Measurements from ENCODE around the gene NBAS. TPM values are rescaled to one million over a fixed set of nuclear protein-coding genes. Genes with fewer than 3 reads are reported as not detected.

NBAS gene
- total and polyA plus RNA-seq, 10 of the 15 experiments (the other 5 are each of a cell fraction or from before 2014, with no cell fraction given): 4.3 to 32.7 (median 20.8) TPM

DNA sequence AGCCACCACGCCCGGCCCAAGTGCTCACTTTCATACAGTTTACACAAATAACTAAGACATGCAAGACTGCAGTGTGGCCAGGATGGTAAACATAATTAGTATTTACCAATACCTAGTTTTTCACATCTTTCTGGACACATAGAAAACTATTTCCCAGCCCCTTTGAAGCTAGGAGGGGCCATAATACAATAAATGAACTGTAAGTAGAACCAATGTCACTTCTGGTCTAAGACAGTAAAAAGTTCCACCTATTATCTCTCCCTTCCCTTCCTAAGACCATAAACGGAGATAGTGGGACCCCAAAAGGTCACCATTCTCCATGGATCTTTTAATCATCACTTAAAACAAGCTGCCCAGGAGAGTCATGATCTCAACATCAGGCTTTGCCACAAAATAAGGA, 51.0 kb downstream of the NBAS start (continued):
- TF ChIP-seq, protein P1, sequence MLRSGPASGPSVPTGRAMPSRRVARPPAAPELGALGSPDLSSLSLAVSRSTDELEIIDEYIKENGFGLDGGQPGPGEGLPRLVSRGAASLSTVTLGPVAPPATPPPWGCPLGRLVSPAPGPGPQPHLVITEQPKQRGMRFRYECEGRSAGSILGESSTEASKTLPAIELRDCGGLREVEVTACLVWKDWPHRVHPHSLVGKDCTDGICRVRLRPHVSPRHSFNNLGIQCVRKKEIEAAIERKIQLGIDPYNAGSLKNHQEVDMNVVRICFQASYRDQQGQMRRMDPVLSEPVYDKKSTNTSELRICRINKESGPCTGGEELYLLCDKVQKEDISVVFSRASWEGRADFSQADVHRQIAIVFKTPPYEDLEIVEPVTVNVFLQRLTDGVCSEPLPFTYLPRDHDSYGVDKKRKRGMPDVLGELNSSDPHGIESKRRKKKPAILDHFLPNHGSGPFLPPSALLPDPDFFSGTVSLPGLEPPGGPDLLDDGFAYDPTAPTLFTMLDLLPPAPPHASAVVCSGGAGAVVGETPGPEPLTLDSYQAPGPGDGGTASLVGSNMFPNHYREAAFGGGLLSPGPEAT (IDR thresholded peaks at IDR 0.05; ENCODE audit: low read depth): no peak

DNA sequence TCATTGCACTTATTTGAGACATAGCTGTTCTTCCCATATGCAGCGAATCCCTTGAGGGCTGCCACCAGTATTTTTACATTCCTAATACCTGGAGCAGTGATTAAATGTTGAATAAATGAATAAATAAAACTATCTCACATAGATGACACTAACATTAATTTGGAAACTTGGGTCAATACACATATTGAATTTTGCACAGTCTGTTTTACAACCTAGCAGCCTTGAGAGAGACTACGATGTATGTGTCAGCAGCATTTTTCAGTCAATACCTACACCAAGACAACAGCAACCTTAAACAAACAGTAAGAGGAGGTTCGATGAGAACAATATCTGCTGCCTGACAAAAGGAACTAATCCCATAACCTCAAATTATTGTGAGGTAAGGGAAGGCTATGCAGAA, 53.4 kb downstream of the NBAS start:
- in situ Hi-C loops (cut with MboI): no loop called here
- WGBS (ENCODE audit: insufficient coverage, insufficient replicate concordance, low lambda C conversion rate, missing lambda C conversion rate): 97% methylated on average over 3 of the region's 3 CpGs
- no peak for FAIRE-seq

More for the DNA sequence above, 53.4 kb downstream of the NBAS start:
- intact Hi-C loops (cut with micrococcal nuclease; ENCODE audit: unreplicated experiment): no loop called here
- ChIA-PET RAD21 (ENCODE audit: unreplicated experiment) (no interaction called here), SMC1A (ENCODE audit: uncharacterized antibody, unreplicated experiment) (interaction anchor here (0.9 to 2.0 kb wide), 3 partner anchors 9 to 48 kb away, joined by 3 to 4 read pairs (median 4); no protein-coding TSS in a partner anchor), POLR2A (no interaction called here), CTCF (interaction anchor here (0.5 kb wide), 1 partner anchor 53 kb away, joined by 3 read pairs; no protein-coding TSS in a partner anchor)
- Histone ChIP-seq H3K36me3 (ENCODE audit: control insufficient read depth in 2 of 2, insufficient read depth in 2 of 2, low read length in 1 of 2) (peaks cover 0 to 7% of the 10 kb centered on the region in 2 experiments; a peak in 2 of 4 replicates), H3K79me2 (ENCODE audit: control insufficient read depth, insufficient read depth, low read length) (no peaks in the 10 kb centered on the region), H4K20me1 (ENCODE audit: control insufficient read depth, insufficient read depth) (no peaks in the 10 kb centered on the region), H3K4me3 (no peak overlapping the region), H3K27ac (ENCODE audit: control insufficient read depth, insufficient read depth) (no peak overlapping the region), H3K4me1 (ENCODE audit: control insufficient read depth, insufficient read depth, low read length) (no peaks in the 10 kb centered on the region), H3K4me2 (ENCODE audit: control insufficient read depth, insufficient read depth) (no peak overlapping the region), H2AFZ (ENCODE audit: control insufficient read depth, low read depth, low read length) (no peak overlapping the region), H3K9ac (ENCODE audit: control insufficient read depth, insufficient read depth, low read length) (no peak overlapping the region), H3K27me3 (replicated peaks in 1 of 2; ENCODE audit: control insufficient read depth in 2 of 2, insufficient read depth in 2 of 2, low read length in 1 of 2) (no peaks in the 10 kb centered on the region), H3K9me3 (replicated peaks; ENCODE audit: control insufficient read depth, insufficient read depth, low read length) (no peaks in the 10 kb centered on the region)
- TF ChIP-seq YY1 (IDR thresholded peaks at IDR 0.05; ENCODE audit: low read depth, low read length): no peak
- TF ChIP-seq TARDBP (IDR thresholded peaks at IDR 0.05; ENCODE audit: borderline replicate concordance): no peak
- no peak for TF ChIP-seq HDAC2 (IDR thresholded peaks at IDR 0.05)
- TF ChIP-seq, protein P2, sequence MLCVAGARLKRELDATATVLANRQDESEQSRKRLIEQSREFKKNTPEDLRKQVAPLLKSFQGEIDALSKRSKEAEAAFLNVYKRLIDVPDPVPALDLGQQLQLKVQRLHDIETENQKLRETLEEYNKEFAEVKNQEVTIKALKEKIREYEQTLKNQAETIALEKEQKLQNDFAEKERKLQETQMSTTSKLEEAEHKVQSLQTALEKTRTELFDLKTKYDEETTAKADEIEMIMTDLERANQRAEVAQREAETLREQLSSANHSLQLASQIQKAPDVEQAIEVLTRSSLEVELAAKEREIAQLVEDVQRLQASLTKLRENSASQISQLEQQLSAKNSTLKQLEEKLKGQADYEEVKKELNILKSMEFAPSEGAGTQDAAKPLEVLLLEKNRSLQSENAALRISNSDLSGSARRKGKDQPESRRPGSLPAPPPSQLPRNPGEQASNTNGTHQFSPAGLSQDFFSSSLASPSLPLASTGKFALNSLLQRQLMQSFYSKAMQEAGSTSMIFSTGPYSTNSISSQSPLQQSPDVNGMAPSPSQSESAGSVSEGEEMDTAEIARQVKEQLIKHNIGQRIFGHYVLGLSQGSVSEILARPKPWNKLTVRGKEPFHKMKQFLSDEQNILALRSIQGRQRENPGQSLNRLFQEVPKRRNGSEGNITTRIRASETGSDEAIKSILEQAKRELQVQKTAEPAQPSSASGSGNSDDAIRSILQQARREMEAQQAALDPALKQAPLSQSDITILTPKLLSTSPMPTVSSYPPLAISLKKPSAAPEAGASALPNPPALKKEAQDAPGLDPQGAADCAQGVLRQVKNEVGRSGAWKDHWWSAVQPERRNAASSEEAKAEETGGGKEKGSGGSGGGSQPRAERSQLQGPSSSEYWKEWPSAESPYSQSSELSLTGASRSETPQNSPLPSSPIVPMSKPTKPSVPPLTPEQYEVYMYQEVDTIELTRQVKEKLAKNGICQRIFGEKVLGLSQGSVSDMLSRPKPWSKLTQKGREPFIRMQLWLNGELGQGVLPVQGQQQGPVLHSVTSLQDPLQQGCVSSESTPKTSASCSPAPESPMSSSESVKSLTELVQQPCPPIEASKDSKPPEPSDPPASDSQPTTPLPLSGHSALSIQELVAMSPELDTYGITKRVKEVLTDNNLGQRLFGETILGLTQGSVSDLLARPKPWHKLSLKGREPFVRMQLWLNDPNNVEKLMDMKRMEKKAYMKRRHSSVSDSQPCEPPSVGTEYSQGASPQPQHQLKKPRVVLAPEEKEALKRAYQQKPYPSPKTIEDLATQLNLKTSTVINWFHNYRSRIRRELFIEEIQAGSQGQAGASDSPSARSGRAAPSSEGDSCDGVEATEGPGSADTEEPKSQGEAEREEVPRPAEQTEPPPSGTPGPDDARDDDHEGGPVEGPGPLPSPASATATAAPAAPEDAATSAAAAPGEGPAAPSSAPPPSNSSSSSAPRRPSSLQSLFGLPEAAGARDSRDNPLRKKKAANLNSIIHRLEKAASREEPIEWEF (IDR thresholded peaks at IDR 0.05; ENCODE audit: insufficient replicate concordance, low read depth, low read length): no peak
- no peak for TF ChIP-seq RBBP5 (conservative IDR thresholded peaks at IDR 0.05)
- no peak for TF ChIP-seq FOXK2 (IDR thresholded peaks at IDR 0.05)
- TF ChIP-seq NR2C2 (IDR thresholded peaks at IDR 0.05; ENCODE audit: borderline replicate concordance, control insufficient read depth, insufficient read length, low read depth): no peak
- TF ChIP-seq, protein P3, sequence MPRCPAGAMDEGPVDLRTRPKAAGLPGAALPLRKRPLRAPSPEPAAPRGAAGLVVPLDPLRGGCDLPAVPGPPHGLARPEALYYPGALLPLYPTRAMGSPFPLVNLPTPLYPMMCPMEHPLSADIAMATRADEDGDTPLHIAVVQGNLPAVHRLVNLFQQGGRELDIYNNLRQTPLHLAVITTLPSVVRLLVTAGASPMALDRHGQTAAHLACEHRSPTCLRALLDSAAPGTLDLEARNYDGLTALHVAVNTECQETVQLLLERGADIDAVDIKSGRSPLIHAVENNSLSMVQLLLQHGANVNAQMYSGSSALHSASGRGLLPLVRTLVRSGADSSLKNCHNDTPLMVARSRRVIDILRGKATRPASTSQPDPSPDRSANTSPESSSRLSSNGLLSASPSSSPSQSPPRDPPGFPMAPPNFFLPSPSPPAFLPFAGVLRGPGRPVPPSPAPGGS (IDR thresholded peaks at IDR 0.05; ENCODE audit: borderline replicate concordance, insufficient read depth, low read depth, low read length, poor library complexity, severe bottlenecking): no peak
- no peak for TF ChIP-seq NRF1 (conservative IDR thresholded peaks at IDR 0.05; ENCODE audit: low read depth, low read length)
- TF ChIP-seq, protein P4, sequence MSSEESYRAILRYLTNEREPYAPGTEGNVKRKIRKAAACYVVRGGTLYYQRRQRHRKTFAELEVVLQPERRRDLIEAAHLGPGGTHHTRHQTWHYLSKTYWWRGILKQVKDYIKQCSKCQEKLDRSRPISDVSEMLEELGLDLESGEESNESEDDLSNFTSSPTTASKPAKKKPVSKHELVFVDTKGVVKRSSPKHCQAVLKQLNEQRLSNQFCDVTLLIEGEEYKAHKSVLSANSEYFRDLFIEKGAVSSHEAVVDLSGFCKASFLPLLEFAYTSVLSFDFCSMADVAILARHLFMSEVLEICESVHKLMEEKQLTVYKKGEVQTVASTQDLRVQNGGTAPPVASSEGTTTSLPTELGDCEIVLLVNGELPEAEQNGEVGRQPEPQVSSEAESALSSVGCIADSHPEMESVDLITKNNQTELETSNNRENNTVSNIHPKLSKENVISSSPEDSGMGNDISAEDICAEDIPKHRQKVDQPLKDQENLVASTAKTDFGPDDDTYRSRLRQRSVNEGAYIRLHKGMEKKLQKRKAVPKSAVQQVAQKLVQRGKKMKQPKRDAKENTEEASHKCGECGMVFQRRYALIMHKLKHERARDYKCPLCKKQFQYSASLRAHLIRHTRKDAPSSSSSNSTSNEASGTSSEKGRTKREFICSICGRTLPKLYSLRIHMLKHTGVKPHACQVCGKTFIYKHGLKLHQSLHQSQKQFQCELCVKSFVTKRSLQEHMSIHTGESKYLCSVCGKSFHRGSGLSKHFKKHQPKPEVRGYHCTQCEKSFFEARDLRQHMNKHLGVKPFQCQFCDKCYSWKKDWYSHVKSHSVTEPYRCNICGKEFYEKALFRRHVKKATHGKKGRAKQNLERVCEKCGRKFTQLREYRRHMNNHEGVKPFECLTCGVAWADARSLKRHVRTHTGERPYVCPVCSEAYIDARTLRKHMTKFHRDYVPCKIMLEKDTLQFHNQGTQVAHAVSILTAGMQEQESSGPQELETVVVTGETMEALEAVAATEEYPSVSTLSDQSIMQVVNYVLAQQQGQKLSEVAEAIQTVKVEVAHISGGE (CRISPR knock-in tag; IDR thresholded peaks at IDR 0.05): no peak
- BruUV-seq (replicated peaks): no TSS peak
- ATAC-seq (no peak), DNase-seq (ENCODE audit: low read depth, low spot score) (no peak)

Measured in GM12878 (cell line).